Stimulated activated memory B cell treated with anti-CD40 and anti-IgM and Interleukin-4, amounts not matched to agents 10 μg/mL and 1 μg/mL and 100 μg/mL, for 72 hours (primary cell): ENCODE data around the gene GRIK3.
A peak's percentile ranks its signal among the peaks of the same experiment; 100 is the strongest.
"Not testable (repeated sequence)": the region's sequence is repeated elsewhere in the genome, so short reads cannot be mapped to it uniquely, and the experiment has no call there.

Experiments used
- ATAC-seq: fragments of 150-1000 bp; cut with Tn5 transposase; 2 replicates; pipeline ENCODE4 v1.10.0; 2021
- H3K27ac Mint-ChIP-seq: one replicate; pipeline ENCODE4 v1.8.0; 2022; ENCODE audit warnings: mild to moderate bottlenecking, mixed read lengths
- H3K27me3 Mint-ChIP-seq: one replicate; pipeline ENCODE4 v1.8.0; 2022; ENCODE audit warnings: mixed read lengths
- H3K36me3 Mint-ChIP-seq: one replicate; pipeline ENCODE4 v1.8.0; 2022; ENCODE audit warnings: mixed read lengths
- H3K4me1 Mint-ChIP-seq: one replicate; pipeline ENCODE4 v1.8.0; 2022; ENCODE audit warnings: mixed read lengths
- H3K4me3 Mint-ChIP-seq: one replicate; pipeline ENCODE4 v1.8.0; 2022; ENCODE audit warnings: mild to moderate bottlenecking, moderate library complexity, mixed read lengths
- H3K9me3 Mint-ChIP-seq: one replicate; pipeline ENCODE4 v1.8.0; 2022; ENCODE audit warnings: mixed read lengths

The GRIK3 gene

GRCh38 chr1:36934061-36934460 is 100.3 kb downstream of the GRIK3 start:
- Mint-ChIP-seq H3K4me3 (no peak overlapping the region), H3K4me1 (no peaks in the 10 kb centered on the region), H3K27ac (no peak overlapping the region), H3K36me3 (no peaks in the 10 kb centered on the region), H3K27me3 (peaks cover 26% of the 10 kb centered on the region), H3K9me3 (no peaks in the 10 kb centered on the region)
- ATAC-seq: no peak

- no peaks in the 10 kb centered on the region for H3K4me1 Mint-ChIP-seq
- H3K27ac Mint-ChIP-seq: no peak overlapping the region
- H3K4me3 Mint-ChIP-seq: no peak overlapping the region
- H3K27me3 Mint-ChIP-seq: peaks cover 4% of the 10 kb centered on the region
- no peaks in the 10 kb centered on the region for H3K36me3 Mint-ChIP-seq
- no peak for ATAC-seq
- no peaks in the 10 kb centered on the region for H3K9me3 Mint-ChIP-seq
Measured at GRCh38 chr1:36927826-36928225, 106.5 kb downstream of the GRIK3 start.

DNA sequence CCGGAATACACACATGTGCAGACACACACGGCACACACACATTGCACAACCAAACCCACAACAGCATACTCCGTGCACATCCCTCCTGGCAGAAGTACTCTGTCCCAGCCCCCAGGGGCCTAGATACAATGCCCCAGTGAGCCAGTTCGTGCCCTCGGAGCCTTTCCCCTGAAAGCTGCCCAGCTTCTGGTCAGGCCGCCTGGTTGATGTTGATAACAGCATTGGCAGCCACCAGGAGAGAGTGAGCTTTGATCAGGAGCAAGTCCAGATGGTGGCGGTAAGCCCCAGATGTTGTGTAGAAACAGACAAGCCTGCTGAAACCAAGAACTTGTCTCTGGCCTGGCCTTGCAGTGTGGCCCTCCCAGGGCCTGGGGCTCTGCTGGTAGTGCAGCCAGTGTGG is 109.1 kb downstream of the GRIK3 start:
- H3K9me3 Mint-ChIP-seq: no peaks in the 10 kb centered on the region
- H3K27me3 Mint-ChIP-seq: peaks cover 24% of the 10 kb centered on the region
- no peaks in the 10 kb centered on the region for H3K4me1 Mint-ChIP-seq
- no peak overlapping the region for H3K27ac Mint-ChIP-seq
- no peaks in the 10 kb centered on the region for H3K36me3 Mint-ChIP-seq
- ATAC-seq: no peak
- H3K4me3 Mint-ChIP-seq: no peak overlapping the region

- H3K4me1 Mint-ChIP-seq: no peaks in the 10 kb centered on the region
- no peak overlapping the region for H3K4me3 Mint-ChIP-seq
- H3K9me3 Mint-ChIP-seq: no peaks in the 10 kb centered on the region
- H3K36me3 Mint-ChIP-seq: no peaks in the 10 kb centered on the region
- H3K27ac Mint-ChIP-seq: no peak overlapping the region
- H3K27me3 Mint-ChIP-seq: peaks cover 26% of the 10 kb centered on the region
- no peak for ATAC-seq
Measured at GRCh38 chr1:36924282-36924811, 110.0 kb downstream of the GRIK3 start.

DNA sequence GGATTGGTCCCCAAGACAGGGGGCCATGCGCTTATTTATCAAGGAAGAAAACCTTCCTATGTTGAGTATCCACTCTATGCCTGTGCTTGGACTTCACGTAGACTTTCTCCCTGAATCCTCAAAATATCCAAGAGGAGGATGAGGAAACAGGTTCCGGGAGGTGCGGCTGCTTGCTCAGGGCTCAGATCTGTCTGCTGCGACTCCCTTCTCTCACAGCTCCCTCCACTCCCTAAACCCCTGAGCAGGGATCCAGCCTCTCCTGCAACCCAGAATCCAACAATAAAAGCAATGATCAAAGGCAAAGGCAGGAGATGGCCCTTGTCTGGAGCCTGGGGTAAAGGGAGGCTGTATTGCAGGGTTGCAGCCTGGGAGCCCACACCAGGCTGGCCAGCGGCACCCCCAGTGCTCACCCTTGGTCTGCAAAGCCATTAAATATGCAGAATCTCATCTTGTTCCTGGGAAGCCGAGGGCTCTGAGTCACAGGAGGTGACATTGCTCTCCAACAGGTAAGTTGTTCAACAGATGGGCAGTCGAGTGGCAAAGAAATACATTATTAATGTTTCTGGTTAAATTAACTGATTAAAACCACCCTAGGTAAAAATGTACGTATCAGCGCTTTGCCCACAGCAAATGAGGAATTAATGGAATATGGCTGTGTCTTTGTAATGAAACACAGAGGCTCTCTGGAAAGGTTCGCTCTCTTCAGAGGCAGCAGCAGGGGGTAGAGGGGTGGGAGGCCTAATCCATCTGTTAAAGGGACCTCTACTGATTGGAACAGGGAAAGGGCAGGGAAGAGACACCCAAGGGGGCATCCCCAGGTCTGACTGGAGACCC is 111.5 kb downstream of the GRIK3 start:
- no peaks in the 10 kb centered on the region for H3K36me3 Mint-ChIP-seq
- H3K9me3 Mint-ChIP-seq: no peaks in the 10 kb centered on the region
- no peaks in the 10 kb centered on the region for H3K4me1 Mint-ChIP-seq
- H3K27ac Mint-ChIP-seq: no peak overlapping the region
- H3K27me3 Mint-ChIP-seq: peaks cover 26% of the 10 kb centered on the region
- ATAC-seq: no peak
- no peak overlapping the region for H3K4me3 Mint-ChIP-seq

DNA sequence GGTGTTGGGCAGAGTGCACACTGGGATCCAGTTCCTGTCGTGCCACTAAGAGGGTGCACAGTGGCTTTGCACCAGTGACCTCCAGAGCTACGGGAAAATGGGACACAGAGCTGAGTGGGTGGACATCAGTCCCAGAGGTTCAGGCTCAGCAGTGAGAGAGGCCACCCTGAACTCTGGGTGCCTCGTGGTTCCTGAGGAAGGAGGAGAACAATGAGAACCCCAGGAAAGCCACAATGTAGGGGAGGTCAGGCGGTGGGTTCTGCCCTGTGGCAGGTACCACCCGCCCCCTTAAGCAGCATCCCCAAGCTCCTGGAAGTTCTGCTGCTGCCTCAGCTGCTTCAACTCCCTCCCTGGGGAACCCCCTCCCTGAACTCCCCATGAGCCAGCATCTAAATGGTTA is 112.2 kb downstream of the GRIK3 start:
- H3K27me3 Mint-ChIP-seq: peaks cover 26% of the 10 kb centered on the region
- H3K9me3 Mint-ChIP-seq: no peaks in the 10 kb centered on the region
- H3K4me1 Mint-ChIP-seq: no peaks in the 10 kb centered on the region
- H3K27ac Mint-ChIP-seq: no peak overlapping the region
- H3K36me3 Mint-ChIP-seq: no peaks in the 10 kb centered on the region
- no peak for ATAC-seq
- H3K4me3 Mint-ChIP-seq: no peak overlapping the region

- Mint-ChIP-seq H3K4me1 (no peaks in the 10 kb centered on the region), H3K27ac (no peak overlapping the region), H3K36me3 (no peaks in the 10 kb centered on the region), H3K27me3 (peaks cover 26% of the 10 kb centered on the region), H3K4me3 (no peak overlapping the region), H3K9me3 (peaks cover under 1% of the 10 kb centered on the region)
- ATAC-seq: no peak
Measured at GRCh38 chr1:36920801-36921405, 113.4 kb downstream of the GRIK3 start.

GRCh38 chr1:36920371-36920770 is 113.9 kb downstream of the GRIK3 start:
- no peak for ATAC-seq
- Mint-ChIP-seq H3K27ac (no peak overlapping the region), H3K27me3 (peaks cover 26% of the 10 kb centered on the region), H3K4me3 (no peak overlapping the region), H3K36me3 (peaks cover 4% of the 10 kb centered on the region), H3K4me1 (no peaks in the 10 kb centered on the region), H3K9me3 (peaks cover 5% of the 10 kb centered on the region)

GRCh38 chr1:36919491-36920145 is 114.7 kb downstream of the GRIK3 start:
- ATAC-seq: peak; percentile 42
- Mint-ChIP-seq H3K4me1 (no peaks in the 10 kb centered on the region), H3K4me3 (no peak overlapping the region), H3K36me3 (peaks cover 6% of the 10 kb centered on the region), H3K9me3 (peaks cover 10% of the 10 kb centered on the region), H3K27ac (no peak overlapping the region), H3K27me3 (peaks cover 26% of the 10 kb centered on the region)

- H3K4me1 Mint-ChIP-seq: no peaks in the 10 kb centered on the region
- no peak overlapping the region for H3K4me3 Mint-ChIP-seq
- peaks cover 10% of the 10 kb centered on the region for H3K9me3 Mint-ChIP-seq
- H3K36me3 Mint-ChIP-seq: peaks cover 6% of the 10 kb centered on the region
- no peak for ATAC-seq
- no peak overlapping the region for H3K27ac Mint-ChIP-seq
- peaks cover 35% of the 10 kb centered on the region for H3K27me3 Mint-ChIP-seq
Measured at GRCh38 chr1:36918604-36919003, 115.7 kb downstream of the GRIK3 start.

GRCh38 chr1:36916542-36916941 is 117.8 kb downstream of the GRIK3 start:
- Mint-ChIP-seq H3K27me3 (peaks cover 37% of the 10 kb centered on the region), H3K9me3 (peaks cover 10% of the 10 kb centered on the region)
- H3K4me3 Mint-ChIP-seq, H3K4me1 Mint-ChIP-seq, H3K27ac Mint-ChIP-seq, ATAC-seq, H3K36me3 Mint-ChIP-seq: not testable (repeated sequence)

GRCh38 chr1:36913484-36914060 is 120.7 kb downstream of the GRIK3 start:
- Mint-ChIP-seq H3K27ac (no peak overlapping the region), H3K36me3 (peaks cover 6% of the 10 kb centered on the region), H3K9me3 (peaks cover 10% of the 10 kb centered on the region), H3K27me3 (peaks cover 40% of the 10 kb centered on the region), H3K4me1 (no peaks in the 10 kb centered on the region), H3K4me3 (no peak overlapping the region)
- no peak for ATAC-seq

DNA sequence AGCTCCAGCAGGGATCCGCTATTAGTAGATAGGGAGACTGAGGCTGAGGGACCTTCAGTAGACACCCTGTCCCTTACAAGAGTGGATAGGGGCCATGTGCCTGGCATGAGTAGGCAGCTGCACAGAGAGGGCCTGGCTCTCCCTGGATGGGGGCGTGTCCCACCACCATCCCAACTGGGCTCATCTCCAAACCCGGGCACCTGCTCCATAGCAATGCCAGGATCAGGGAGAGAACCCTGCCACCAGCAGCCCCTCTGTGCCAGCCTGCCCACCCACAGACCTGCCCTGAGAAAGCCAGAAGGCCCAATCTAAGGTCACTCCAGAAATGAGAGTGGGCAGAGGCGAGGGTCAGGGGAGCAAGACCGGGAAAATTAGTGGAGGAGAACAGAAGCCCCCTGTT is 121.3 kb downstream of the GRIK3 start:
- Mint-ChIP-seq H3K4me3 (no peak overlapping the region), H3K27ac (no peak overlapping the region), H3K9me3 (peaks cover 10% of the 10 kb centered on the region), H3K27me3 (peaks cover 46% of the 10 kb centered on the region), H3K36me3 (peaks cover 6% of the 10 kb centered on the region), H3K4me1 (no peaks in the 10 kb centered on the region)
- ATAC-seq: no peak

DNA sequence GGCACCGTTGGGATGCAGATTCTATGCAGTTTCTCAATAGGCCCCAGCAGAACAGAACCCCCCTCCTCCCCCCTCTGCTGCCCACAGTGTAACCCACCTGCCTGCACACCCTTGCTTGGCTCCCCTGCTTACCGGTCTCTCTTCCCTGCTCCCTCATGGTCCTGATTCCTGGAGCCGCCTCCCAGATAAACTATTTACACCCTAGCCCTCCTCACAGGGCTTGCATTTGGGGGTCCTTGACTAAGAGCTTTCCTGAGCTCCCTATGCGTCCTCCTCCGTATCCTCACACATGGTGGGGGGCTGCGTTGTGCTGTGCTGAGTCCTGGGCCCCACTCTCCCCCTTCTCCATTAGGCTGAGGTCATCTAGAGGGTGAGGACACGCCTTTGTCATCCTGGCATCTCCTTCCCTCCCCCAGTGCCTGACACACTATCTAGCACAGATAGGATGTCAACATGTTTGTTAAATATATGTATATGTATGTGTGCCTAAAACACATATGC is 121.9 kb downstream of the GRIK3 start:
- Mint-ChIP-seq H3K4me3 (no peak overlapping the region), H3K27me3 (peaks cover 52% of the 10 kb centered on the region), H3K4me1 (no peaks in the 10 kb centered on the region), H3K36me3 (peaks cover 6% of the 10 kb centered on the region), H3K27ac (no peak overlapping the region), H3K9me3 (peaks cover 10% of the 10 kb centered on the region)
- no peak for ATAC-seq
